MM.1S (cell line): ENCODE results near the gene TP53TG5.

Source experiments
- CTCF ChIP-seq: fragments of 300-600 bp; sonication (generic); IDR thresholded peaks from 2 replicates; pipeline ENCODE4 v1.5.1; 2016; ENCODE audit warnings: antibody characterized with exemption, low read length, mixed read lengths
- EZH2 ChIP-seq: fragments of 300-600 bp; sonication (generic); optimal IDR thresholded peaks from 2 replicates; pipeline ENCODE3; 2017; ENCODE audit warnings: low read depth, mild to moderate bottlenecking, antibody characterized with exemption, low read length, mixed read lengths

GRCh38 chr20:45322952-45323383 lies 55.2 kb downstream of the TP53TG5 start:
- TF ChIP-seq CTCF (peak; percentile 22), EZH2 (no peak)
